GM12864 (cell line): ENCODE results near the gene PNPLA7.

ENCODE experiments used
- DNase-seq: peaks from one replicate; pipeline ENCODE4 v3.0.0-alpha.2; 2011; ENCODE audit warnings: low read depth
- H3K4me3 ChIP-seq: 2 replicates; pipeline ENCODE4 v1.5.1; 2011; ENCODE audit warnings: mild to moderate bottlenecking, low read depth, low read length, control low read depth
- TF ChIP-seq, protein P1 (sequence below): IDR thresholded peaks from 2 replicates; pipeline ENCODE4 v1.5.1; 2011; ENCODE audit warnings: low read depth, mild to moderate bottlenecking, moderate library complexity, low read length, control low read depth, inconsistent platforms; ENCODE audit errors: missing control alignments

The PNPLA7 gene

DNA sequence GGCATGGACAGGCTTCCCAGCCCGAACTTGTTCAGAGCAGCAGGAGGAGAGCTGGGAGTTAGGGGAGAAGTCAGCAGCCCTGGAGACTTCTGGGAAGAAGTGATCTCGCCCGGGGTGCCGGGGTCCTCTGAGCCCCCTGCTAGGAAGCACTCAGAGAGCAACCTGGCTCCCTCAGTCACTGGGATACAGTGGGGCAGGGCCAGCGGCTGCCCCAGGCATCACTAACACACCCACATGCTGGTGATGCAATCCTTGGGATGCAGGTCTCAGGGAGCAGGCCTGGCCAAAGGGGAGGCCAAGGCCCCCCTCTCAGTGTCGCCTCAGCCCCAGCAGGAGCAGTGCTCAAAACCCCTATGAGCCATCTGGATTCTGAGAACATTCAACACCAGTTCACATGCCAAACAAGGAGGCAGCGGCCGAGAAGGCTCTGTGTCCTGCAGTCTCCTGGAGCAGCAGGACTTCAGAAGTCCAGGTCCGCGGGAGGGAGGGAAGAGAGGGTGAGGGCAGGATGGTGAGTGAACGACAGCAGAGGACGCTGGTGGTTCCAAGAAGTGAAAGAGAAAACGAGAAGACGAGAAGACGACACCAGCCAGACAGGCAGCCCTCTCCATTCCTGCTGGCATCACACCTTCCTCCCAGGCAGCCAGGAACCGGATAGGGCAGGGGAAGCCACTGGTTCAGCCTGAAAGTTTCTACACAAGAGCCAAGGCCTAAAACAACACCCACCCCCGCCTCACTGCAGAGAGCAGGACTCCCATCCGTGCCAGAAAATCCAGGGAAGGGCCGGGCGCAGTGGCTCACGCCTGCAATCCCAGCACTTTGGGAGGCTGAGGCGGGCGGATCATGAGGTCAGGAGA is 2.3 kb downstream of the PNPLA7 start:
- H3K4me3 ChIP-seq = no peak overlapping the region
- TF ChIP-seq, protein P1, sequence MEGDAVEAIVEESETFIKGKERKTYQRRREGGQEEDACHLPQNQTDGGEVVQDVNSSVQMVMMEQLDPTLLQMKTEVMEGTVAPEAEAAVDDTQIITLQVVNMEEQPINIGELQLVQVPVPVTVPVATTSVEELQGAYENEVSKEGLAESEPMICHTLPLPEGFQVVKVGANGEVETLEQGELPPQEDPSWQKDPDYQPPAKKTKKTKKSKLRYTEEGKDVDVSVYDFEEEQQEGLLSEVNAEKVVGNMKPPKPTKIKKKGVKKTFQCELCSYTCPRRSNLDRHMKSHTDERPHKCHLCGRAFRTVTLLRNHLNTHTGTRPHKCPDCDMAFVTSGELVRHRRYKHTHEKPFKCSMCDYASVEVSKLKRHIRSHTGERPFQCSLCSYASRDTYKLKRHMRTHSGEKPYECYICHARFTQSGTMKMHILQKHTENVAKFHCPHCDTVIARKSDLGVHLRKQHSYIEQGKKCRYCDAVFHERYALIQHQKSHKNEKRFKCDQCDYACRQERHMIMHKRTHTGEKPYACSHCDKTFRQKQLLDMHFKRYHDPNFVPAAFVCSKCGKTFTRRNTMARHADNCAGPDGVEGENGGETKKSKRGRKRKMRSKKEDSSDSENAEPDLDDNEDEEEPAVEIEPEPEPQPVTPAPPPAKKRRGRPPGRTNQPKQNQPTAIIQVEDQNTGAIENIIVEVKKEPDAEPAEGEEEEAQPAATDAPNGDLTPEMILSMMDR = no peak
- no peak for DNase-seq

DNA sequence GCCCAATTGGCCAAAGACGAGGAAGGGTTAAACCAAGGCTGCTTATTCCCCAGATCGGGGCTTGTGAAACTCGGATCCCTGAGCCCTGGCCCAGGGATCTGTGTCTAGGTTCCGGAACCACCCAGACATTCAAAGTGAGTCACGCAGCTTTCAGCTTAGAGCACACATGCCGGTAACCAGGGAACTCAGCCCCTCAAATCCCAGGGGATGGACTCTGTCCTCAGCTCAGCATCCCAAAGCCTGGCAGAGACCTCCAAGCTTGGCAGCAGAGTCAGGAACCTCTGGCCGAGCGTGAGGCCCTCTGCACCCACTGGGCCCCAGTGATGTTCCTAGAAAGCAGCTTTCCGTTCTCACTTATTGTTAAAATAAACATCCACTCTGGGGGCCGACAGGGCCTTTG is 5.1 kb downstream of the PNPLA7 start:
- H3K4me3 ChIP-seq = no peak overlapping the region
- TF ChIP-seq, protein P1 = no peak
- no peak for DNase-seq

DNA sequence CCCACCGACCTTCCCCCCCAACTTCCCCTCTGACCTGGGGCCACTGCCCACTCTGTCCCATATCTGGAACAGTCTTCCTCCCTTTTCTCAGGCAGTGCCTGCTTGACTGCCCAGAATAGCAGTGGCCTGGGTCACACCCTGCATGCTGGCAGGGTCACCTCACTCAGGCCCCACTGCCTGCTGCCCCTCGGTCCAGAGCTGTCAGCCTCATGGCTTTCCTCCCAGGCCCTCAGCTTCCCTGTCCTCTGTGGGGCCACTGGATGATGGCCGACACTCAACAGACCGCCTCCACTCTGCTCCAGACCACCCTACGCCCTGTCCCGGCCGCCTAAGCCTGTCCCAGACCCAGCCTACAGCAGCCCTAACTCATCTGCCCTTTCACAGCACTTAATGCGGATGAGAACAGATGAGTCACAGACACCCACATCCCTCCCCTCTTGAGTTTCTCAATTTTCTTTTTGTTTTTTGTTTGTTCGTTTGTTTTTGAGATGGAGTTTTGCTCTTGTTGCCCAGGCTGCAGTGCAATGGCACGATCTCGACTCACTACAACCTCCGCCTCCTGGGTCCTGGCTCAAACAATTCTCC is 5.9 kb downstream of the PNPLA7 start:
- TF ChIP-seq, protein P1 = no peak
- no peak overlapping the region for H3K4me3 ChIP-seq
- DNase-seq = no peak

DNA sequence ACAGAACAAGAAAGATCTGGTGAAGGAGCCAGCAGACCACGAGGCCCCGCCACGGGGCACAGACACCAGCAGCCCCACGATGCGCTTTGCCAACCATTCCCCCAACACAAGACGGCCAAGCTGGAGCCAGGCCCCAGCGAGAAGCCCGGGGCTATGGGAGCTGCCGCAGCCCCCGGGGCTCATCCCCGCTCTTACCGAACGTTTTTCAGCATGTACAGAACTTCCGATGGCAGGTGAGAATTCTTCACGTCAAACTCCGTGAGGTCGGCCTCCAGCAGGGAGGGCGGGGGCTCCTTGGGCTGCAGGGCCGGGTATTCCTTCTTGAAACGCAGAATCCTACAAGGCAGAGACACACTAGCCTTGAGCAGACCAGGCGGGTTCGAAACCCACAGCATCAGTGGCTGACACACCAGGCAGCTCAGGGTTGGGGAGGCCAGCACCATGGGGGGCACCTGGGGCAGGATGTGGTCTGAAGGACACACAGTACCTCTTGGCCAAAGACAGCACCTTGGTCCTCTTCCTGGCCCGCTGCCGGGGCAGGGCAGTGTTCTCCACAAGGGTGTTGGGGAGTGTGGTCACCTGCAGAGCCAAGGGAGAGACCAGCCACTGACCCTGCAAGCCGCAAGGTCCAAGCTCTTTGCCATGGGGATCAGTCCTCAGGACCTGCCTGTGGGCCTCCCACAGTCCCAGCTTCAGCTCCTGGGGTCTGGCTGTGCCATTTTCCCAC is 6.8 kb downstream of the PNPLA7 start:
- TF ChIP-seq, protein P1 = no peak
- no peak for DNase-seq
- no peak overlapping the region for H3K4me3 ChIP-seq

DNA sequence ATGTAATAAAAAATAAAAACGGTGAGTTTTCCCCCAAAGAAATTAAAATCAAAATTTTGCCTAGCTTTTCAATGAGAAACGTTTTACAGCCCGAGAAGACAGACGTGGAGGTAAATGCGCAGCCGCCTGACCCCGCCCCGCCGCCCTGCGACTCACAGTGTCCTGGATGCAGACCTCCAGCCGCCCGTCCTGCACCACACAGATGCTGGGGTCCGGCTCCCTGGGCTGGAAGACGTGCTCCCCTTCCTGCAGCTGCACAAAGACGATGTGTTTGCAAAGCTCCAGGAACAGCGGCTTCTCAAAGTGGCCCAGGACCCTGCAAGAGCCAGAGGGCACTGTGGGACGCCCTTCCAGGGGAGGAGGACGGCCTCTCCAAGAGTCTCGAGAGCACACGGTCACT is 7.7 kb downstream of the PNPLA7 start:
- TF ChIP-seq, protein P1 = no peak
- DNase-seq = no peak
- H3K4me3 ChIP-seq = no peak overlapping the region

DNA sequence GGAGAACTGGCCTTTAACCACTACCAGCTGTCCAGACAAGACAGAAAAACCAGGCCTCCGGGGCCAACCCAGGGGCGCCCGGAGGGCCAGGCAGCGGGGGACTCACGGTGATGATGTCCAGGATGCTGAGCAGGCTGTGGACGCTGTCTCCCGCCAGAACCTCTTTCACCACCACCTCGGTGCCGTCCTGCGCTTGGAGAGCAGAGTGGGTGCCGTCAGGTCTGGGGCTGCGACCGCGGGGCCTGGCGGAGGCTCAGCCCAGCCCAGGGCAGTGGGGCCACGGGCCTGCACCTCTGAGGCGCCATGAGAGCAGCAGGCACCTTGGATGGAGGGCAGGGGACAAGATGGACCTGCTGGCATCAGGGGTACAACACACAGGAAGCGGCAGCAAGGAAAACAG is 9.7 kb downstream of the PNPLA7 start:
- H3K4me3 ChIP-seq = no peak overlapping the region
- DNase-seq = no peak
- TF ChIP-seq, protein P1 = no peak
